Stomach smooth muscle (tissue), 2 donors: ENCODE data around the gene PBX3.

Source experiments
- H3K27ac ChIP-seq: one replicate; pipeline ENCODE4 v1.7.0; 2013; ENCODE audit warnings: mild to moderate bottlenecking, low read length, inconsistent platforms
- H3K27me3 ChIP-seq, 2 donors: one replicate each; pipeline ENCODE4 v1.7.0; 2013; ENCODE audit warnings: low read length in 2 of 2; ENCODE audit not compliant: insufficient read depth in 2 of 2, control insufficient read depth in 1 of 2
- H3K36me3 ChIP-seq, 2 donors: one replicate each; pipeline ENCODE4 v1.7.0; 2013; ENCODE audit warnings: low read length in 2 of 2; ENCODE audit not compliant: control insufficient read depth in 2 of 2, insufficient read depth in 2 of 2
- H3K4me1 ChIP-seq: one replicate; pipeline ENCODE4 v1.7.0; 2013; ENCODE audit warnings: low read length; ENCODE audit not compliant: control insufficient read depth, insufficient read depth
- H3K4me3 ChIP-seq, 2 donors: one replicate each; pipeline ENCODE4 v1.7.0; 2013; ENCODE audit warnings: low read length in 2 of 2
- H3K9ac ChIP-seq, 2 donors: one replicate each; pipeline ENCODE4 v1.7.0; 2013; ENCODE audit warnings: low read length in 2 of 2, mild to moderate bottlenecking in 1 of 2
- H3K9me3 ChIP-seq, 2 donors: one replicate each; pipeline ENCODE4 v1.7.0; 2013; ENCODE audit warnings: low read length in 2 of 2; ENCODE audit not compliant: control insufficient read depth in 2 of 2
- donor health status: healthy.
- donor health status: Pancreatic carcinoma.

PBX3 gene

GRCh38 chr9:125797930-125798329 lies 50.8 kb downstream of the PBX3 start:
- Histone ChIP-seq H3K4me1 (no peaks in the 10 kb centered on the region), H3K4me3 (no peak overlapping the region), H3K27me3 (no peaks in the 10 kb centered on the region), H3K9ac (no peak overlapping the region), H3K27ac (no peak overlapping the region), H3K9me3 (no peaks in the 10 kb centered on the region), H3K36me3 (no peaks in the 10 kb centered on the region)

GRCh38 chr9:125803526-125803925 lies 56.4 kb downstream of the PBX3 start:
- H3K9ac ChIP-seq: no peak overlapping the region
- no peaks in the 10 kb centered on the region for H3K27me3 ChIP-seq
- no peak overlapping the region for H3K4me3 ChIP-seq
- H3K4me1 ChIP-seq: peaks cover 4% of the 10 kb centered on the region
- H3K27ac ChIP-seq: no peak overlapping the region
- no peaks in the 10 kb centered on the region for H3K9me3 ChIP-seq
- no peaks in the 10 kb centered on the region for H3K36me3 ChIP-seq

- no peak overlapping the region for H3K9ac ChIP-seq
- no peaks in the 10 kb centered on the region for H3K36me3 ChIP-seq
- H3K4me3 ChIP-seq: no peak overlapping the region
- H3K27ac ChIP-seq: peak overlapping the region; percentile 26
- H3K9me3 ChIP-seq: no peaks in the 10 kb centered on the region
- peaks cover 4% of the 10 kb centered on the region for H3K4me1 ChIP-seq
- H3K27me3 ChIP-seq: no peaks in the 10 kb centered on the region
Observed at GRCh38 chr9:125805057-125805456, 57.9 kb downstream of the PBX3 start.

- Histone ChIP-seq H3K9ac (no peak overlapping the region), H3K36me3 (no peaks in the 10 kb centered on the region), H3K4me1 (peaks cover 4% of the 10 kb centered on the region), H3K4me3 (no peak overlapping the region), H3K9me3 (no peaks in the 10 kb centered on the region), H3K27ac (peak overlapping the region; percentile 26), H3K27me3 (no peaks in the 10 kb centered on the region)
Observed at GRCh38 chr9:125805586-125805985, 58.4 kb downstream of the PBX3 start.

- Histone ChIP-seq H3K9me3 (no peaks in the 10 kb centered on the region), H3K4me1 (peaks cover 4% of the 10 kb centered on the region), H3K27me3 (no peaks in the 10 kb centered on the region), H3K4me3 (no peak overlapping the region), H3K27ac (no peak overlapping the region), H3K9ac (no peak overlapping the region), H3K36me3 (no peaks in the 10 kb centered on the region)
Observed at GRCh38 chr9:125807079-125807478, 59.9 kb downstream of the PBX3 start.

GRCh38 chr9:125810161-125810560 lies 63.0 kb downstream of the PBX3 start:
- Histone ChIP-seq H3K4me1 (no peaks in the 10 kb centered on the region), H3K27ac (no peak overlapping the region), H3K27me3 (no peaks in the 10 kb centered on the region), H3K36me3 (no peaks in the 10 kb centered on the region), H3K9me3 (no peaks in the 10 kb centered on the region), H3K9ac (no peak overlapping the region), H3K4me3 (no peak overlapping the region)

- Histone ChIP-seq H3K27me3 (no peaks in the 10 kb centered on the region), H3K36me3 (no peaks in the 10 kb centered on the region), H3K9me3 (no peaks in the 10 kb centered on the region), H3K4me3 (no peak overlapping the region), H3K4me1 (peaks cover 5% of the 10 kb centered on the region), H3K9ac (no peak overlapping the region), H3K27ac (no peak overlapping the region)
Observed at GRCh38 chr9:125811002-125811401, 63.8 kb downstream of the PBX3 start.

GRCh38 chr9:125812403-125812802 lies 65.2 kb downstream of the PBX3 start:
- H3K4me3 ChIP-seq: no peak overlapping the region
- no peaks in the 10 kb centered on the region for H3K36me3 ChIP-seq
- no peaks in the 10 kb centered on the region for H3K27me3 ChIP-seq
- no peak overlapping the region for H3K27ac ChIP-seq
- no peak overlapping the region for H3K9ac ChIP-seq
- H3K4me1 ChIP-seq: peaks cover 5% of the 10 kb centered on the region
- no peaks in the 10 kb centered on the region for H3K9me3 ChIP-seq

GRCh38 chr9:125815568-125815967 lies 68.4 kb downstream of the PBX3 start:
- Histone ChIP-seq H3K36me3 (no peaks in the 10 kb centered on the region), H3K4me1 (peaks cover 5% of the 10 kb centered on the region), H3K4me3 (no peak overlapping the region), H3K27me3 (no peaks in the 10 kb centered on the region), H3K9ac (no peak overlapping the region), H3K9me3 (no peaks in the 10 kb centered on the region), H3K27ac (no peak overlapping the region)

- Histone ChIP-seq H3K4me3 (no peak overlapping the region), H3K4me1 (peaks cover 5% of the 10 kb centered on the region), H3K9me3 (no peaks in the 10 kb centered on the region), H3K27me3 (no peaks in the 10 kb centered on the region), H3K36me3 (no peaks in the 10 kb centered on the region), H3K9ac (no peak overlapping the region), H3K27ac (no peak overlapping the region)
Observed at GRCh38 chr9:125816321-125816720, 69.1 kb downstream of the PBX3 start.

GRCh38 chr9:125820100-125820804 lies 73.1 kb downstream of the PBX3 start:
- H3K4me3 ChIP-seq: peak overlapping the region; percentile 10 to 57
- peaks cover 8% of the 10 kb centered on the region for H3K4me1 ChIP-seq
- no peaks in the 10 kb centered on the region for H3K36me3 ChIP-seq
- H3K9ac ChIP-seq: peak overlapping the region in 1 of 2 donors; percentile 37
- H3K9me3 ChIP-seq: no peaks in the 10 kb centered on the region
- peak overlapping the region; percentile 33 for H3K27ac ChIP-seq
- H3K27me3 ChIP-seq: no peaks in the 10 kb centered on the region
